ENCODE measurements around the gene RECK.

RECK gene

GRCh38 chr9:36025746-36026145 is 11.0 kb upstream of the RECK start:
- DNase-seq, result no peak

- DNase-seq, result no peak
Observed at GRCh38 chr9:36029202-36029601, 7.5 kb upstream of the RECK start.

- no peak for DNase-seq
Observed at GRCh38 chr9:36029765-36030528, 6.8 kb upstream of the RECK start.

- no peak for DNase-seq
Observed at GRCh38 chr9:36030871-36031270, 5.8 kb upstream of the RECK start.

GRCh38 chr9:36031774-36032555 is 4.7 kb upstream of the RECK start:
- DNase-seq, result no peak

- no peak for DNase-seq
Observed at GRCh38 chr9:36033788-36034187, 2.9 kb upstream of the RECK start.

GRCh38 chr9:36034234-36034633 is 2.5 kb upstream of the RECK start:
- no peak for DNase-seq

GRCh38 chr9:36035006-36035405 is 1.7 kb upstream of the RECK start:
- DNase-seq, result no peak

- no peak for DNase-seq
Observed at GRCh38 chr9:36036253-36036779, 397 bp upstream of the RECK start.

GRCh38 chr9:36037549-36038122 is 923 bp downstream of the RECK start:
- no peak for DNase-seq

GRCh38 chr9:36039121-36039520 is 2.4 kb downstream of the RECK start:
- DNase-seq, result no peak

GRCh38 chr9:36039696-36040095 is 3.0 kb downstream of the RECK start:
- DNase-seq, result no peak

GRCh38 chr9:36040271-36040925 is 3.7 kb downstream of the RECK start:
- no peak for DNase-seq

- DNase-seq, result no peak
Observed at GRCh38 chr9:36041506-36041905, 4.8 kb downstream of the RECK start.

GRCh38 chr9:36045610-36046009 is 8.9 kb downstream of the RECK start:
- DNase-seq, result no peak

- no peak for DNase-seq
Observed at GRCh38 chr9:36046923-36047322, 10.2 kb downstream of the RECK start.

- no peak for DNase-seq
Observed at GRCh38 chr9:36049408-36049807, 12.7 kb downstream of the RECK start.

- no peak for DNase-seq
Observed at GRCh38 chr9:36050476-36050875, 13.8 kb downstream of the RECK start.

- DNase-seq, result no peak
Observed at GRCh38 chr9:36051317-36051716, 14.6 kb downstream of the RECK start.

GRCh38 chr9:36053971-36054370 is 17.3 kb downstream of the RECK start:
- no peak for DNase-seq

GRCh38 chr9:36056896-36057295 is 20.2 kb downstream of the RECK start:
- no peak for DNase-seq

- DNase-seq, result no peak
Observed at GRCh38 chr9:36063804-36064447, 27.2 kb downstream of the RECK start.
